Measurements from ENCODE around the gene PARP8.
A peak's percentile ranks its signal among the peaks of the same experiment; 100 is the strongest.

- TF ChIP-seq CTCF (IDR thresholded peaks at IDR 0.05; ENCODE audit: borderline replicate concordance, extremely low read depth, low read length, poor library complexity, severe bottlenecking) (peak; percentile 89), EZH2 (IDR thresholded peaks at IDR 0.05; ENCODE audit: borderline replicate concordance, low read depth, low read length, severe bottlenecking) (no peak)
Observed at GRCh38 chr5:50751064-50751657, 84.7 kb downstream of the PARP8 start.

Measured in DND-41 (cell line).